Activated B cell treated with CpG ODN at 0.5 μM for 24 hours (primary cell): ENCODE data around the gene FBXO46. TPM values are rescaled to one million over a fixed set of nuclear protein-coding genes. Genes with fewer than 3 reads are reported as not detected.
A peak's percentile ranks its signal among the peaks of the same experiment; 100 is the strongest.
"Not testable (repeated sequence)": the region's sequence is repeated elsewhere in the genome, so short reads cannot be mapped to it uniquely, and the experiment has no call there.

Experiments
- ATAC-seq: fragments of 200-7000 bp; cut with Tn5 transposase; one replicate; pipeline ENCODE4 v1.10.0; 2021; ENCODE audit warnings: low read depth, mild to moderate bottlenecking, moderate library complexity
- CTCF ChIA-PET: fragments of 350-600 bp; sonication (Branson Sonifier 250); formaldehyde crosslinking; loops from one replicate; lab custom pipeline; 2021; ENCODE audit warnings: antibody characterized with exemption; lab: Charles Lee
- POLR2A ChIA-PET: fragments of 350-600 bp; sonication (Branson Sonifier 250); formaldehyde crosslinking; loops from one replicate; lab custom pipeline; 2021; ENCODE audit warnings: antibody characterized with exemption; lab: Charles Lee
- DNase-seq: peaks from one replicate; pipeline ENCODE4 v3.0.0; 2022
- H3K27ac Mint-ChIP-seq: one replicate; pipeline ENCODE4 v1.8.0; 2020; ENCODE audit warnings: mixed read lengths
- H3K27me3 Mint-ChIP-seq: one replicate; pipeline ENCODE4 v1.8.0; 2021; ENCODE audit warnings: mixed read lengths
- H3K36me3 Mint-ChIP-seq: one replicate; pipeline ENCODE4 v1.8.0; 2021; ENCODE audit warnings: low read depth, mixed read lengths
- H3K4me1 Mint-ChIP-seq: one replicate; pipeline ENCODE4 v1.8.0; 2021; ENCODE audit warnings: mixed read lengths
- H3K4me3 Mint-ChIP-seq: one replicate; pipeline ENCODE4 v1.8.0; 2020; ENCODE audit warnings: mild to moderate bottlenecking, mixed read lengths
- H3K9me3 Mint-ChIP-seq: one replicate; pipeline ENCODE4 v1.8.0; 2020; ENCODE audit warnings: mixed read lengths
- CTCF ChIP-seq: fragments of 200-600 bp; IDR thresholded peaks from one replicate; pipeline ENCODE4 v1.8.0; 2022; ENCODE audit warnings: antibody characterized with exemption, mild to moderate bottlenecking
- intact Hi-C: fragments of 100-400 bp; cut with micrococcal nuclease; formaldehyde crosslinking; loops from one replicate; pipeline ENCODE4 v1.15.1; 2024
- total RNA-seq: library from RNA; stranded (reverse); gene quantifications from 2 replicates; pipeline ENCODE4 v1.2.3, GENCODE V29; 2022

The FBXO46 gene
- total RNA-seq, 1 donor from 2014 or later, result 44.0 TPM

- POLR2A ChIA-PET, result interaction anchor here (0.9 to 3.3 kb wide), 10 partner anchors 12 to 146 kb away, joined by 3 to 59 read pairs (median 8); partner anchors contain the start of genes OPA3, QPCTL, SIX5 and SNRPD2
- H3K4me1 Mint-ChIP-seq, result peaks cover 25% of the 10 kb centered on the region
Observed at GRCh38 chr19:45729800-45730290, 851 bp downstream of the FBXO46 start.

GRCh38 chr19:45728683-45729082 is 2.0 kb downstream of the FBXO46 start:
- ATAC-seq, H3K4me3 Mint-ChIP-seq, CTCF ChIA-PET, H3K27ac Mint-ChIP-seq, DNase-seq, intact Hi-C loops, H3K9me3 Mint-ChIP-seq, H3K27me3 Mint-ChIP-seq: not testable (repeated sequence)
- POLR2A ChIA-PET, result interaction anchor here (3.3 kb wide), 1 partner anchor 11 kb away, joined by 59 read pairs; no protein-coding TSS in a partner anchor
- Mint-ChIP-seq H3K4me1 (peaks cover 25% of the 10 kb centered on the region), H3K36me3 (peaks cover 29% of the 10 kb centered on the region)

More at GRCh38 chr19:45729800-45730290, 851 bp downstream of the FBXO46 start:
- H3K27me3 Mint-ChIP-seq, result no peaks in the 10 kb centered on the region
- ATAC-seq (no peak), DNase-seq (no peak)
- no peaks in the 10 kb centered on the region for H3K9me3 Mint-ChIP-seq
- intact Hi-C loops, result loop anchor here (1.0 to 2.0 kb wide), 6 partner anchors 13 to 157 kb away; partner anchors contain the start of genes DMWD, IRF2BP1 and QPCTL
- TF ChIP-seq CTCF, result no peak
- peaks cover 22% of the 10 kb centered on the region for H3K36me3 Mint-ChIP-seq
- peak overlapping the region; percentile 93 for H3K27ac Mint-ChIP-seq
- H3K4me3 Mint-ChIP-seq, result peak overlapping the region; percentile 95
- CTCF ChIA-PET, result interaction anchor here (0.9 to 2.2 kb wide), 2 partner anchors 37 to 39 kb away, joined by 4 to 9 read pairs; partner anchors contain the start of genes QPCTL and SIX5

- Mint-ChIP-seq H3K4me1 (peaks cover 29% of the 10 kb centered on the region), H3K36me3 (peaks cover 52% of the 10 kb centered on the region)
- H3K4me3 Mint-ChIP-seq, H3K9me3 Mint-ChIP-seq, DNase-seq, H3K27ac Mint-ChIP-seq, CTCF ChIA-PET, ATAC-seq, H3K27me3 Mint-ChIP-seq, intact Hi-C loops: not testable (repeated sequence)
- POLR2A ChIA-PET, result interaction anchor here (0.8 to 1.0 kb wide), 2 partner anchors 11 to 13 kb away, joined by 5 read pairs; partner anchors contain the start of gene FBXO46
Observed at GRCh38 chr19:45720065-45720464, 10.6 kb downstream of the FBXO46 start.

- H3K27ac Mint-ChIP-seq, result peak overlapping the region; percentile 92
- DNase-seq (no peak), ATAC-seq (no peak)
- intact Hi-C loops, result loop anchor here (1.0 kb wide), 6 partner anchors 11 to 134 kb away; partner anchors contain the start of genes FBXO46, OPA3, QPCTL and SIX5
- H3K27me3 Mint-ChIP-seq, result no peaks in the 10 kb centered on the region
- H3K9me3 Mint-ChIP-seq, result no peaks in the 10 kb centered on the region
- peaks cover 35% of the 10 kb centered on the region for H3K4me1 Mint-ChIP-seq
- peaks cover 41% of the 10 kb centered on the region for H3K36me3 Mint-ChIP-seq
- TF ChIP-seq CTCF, result no peak
- ChIA-PET CTCF (interaction anchor here (1.0 to 1.5 kb wide), 3 partner anchors 13 to 77 kb away, joined by 3 to 9 read pairs (median 5); partner anchors contain the start of gene QPCTL), POLR2A (interaction anchor here (0.6 to 7.1 kb wide), 22 partner anchors 9 to 882 kb away, joined by 3 to 123 read pairs (median 5); partner anchors contain the start of genes CALM3, DMPK, DMWD and FBXO46)
- peak overlapping the region; percentile 96 for H3K4me3 Mint-ChIP-seq
Observed at GRCh38 chr19:45717983-45718650, 12.6 kb downstream of the FBXO46 start.

- peak overlapping the region; percentile 92 for H3K27ac Mint-ChIP-seq
- H3K27me3 Mint-ChIP-seq, result no peaks in the 10 kb centered on the region
- ChIA-PET POLR2A (interaction anchor here (0.6 to 7.1 kb wide), 36 partner anchors 7 to 901 kb away, joined by 3 to 123 read pairs (median 4); partner anchors contain the start of genes CALM3, DMPK, DMWD and FBXO46), CTCF (interaction anchor here (0.6 to 1.5 kb wide), 5 partner anchors 10 to 76 kb away, joined by 3 to 9 read pairs (median 4); partner anchors contain the start of genes QPCTL and SIX5)
- peaks cover 35% of the 10 kb centered on the region for H3K4me1 Mint-ChIP-seq
- TF ChIP-seq CTCF, result no peak
- H3K9me3 Mint-ChIP-seq, result no peaks in the 10 kb centered on the region
- DNase-seq (peak; percentile 92), ATAC-seq (peak; percentile 95)
- peaks cover 39% of the 10 kb centered on the region for H3K36me3 Mint-ChIP-seq
- H3K4me3 Mint-ChIP-seq, result peak overlapping the region; percentile 96
- intact Hi-C loops, result loop anchor here (1.0 kb wide), 6 partner anchors 10 to 133 kb away; partner anchors contain the start of genes FBXO46, OPA3, QPCTL and SIX5
Observed at GRCh38 chr19:45717131-45717982, 13.3 kb downstream of the FBXO46 start.
